ENCODE results near the gene STRN. TPM values are rescaled to one million over a fixed set of nuclear protein-coding genes. Genes with fewer than 3 reads are reported as not detected.
A peak's percentile ranks its signal among the peaks of the same experiment; 100 is the strongest.

The STRN gene
- total RNA-seq, 1 donor from 2014 or later: 8.0 TPM

GRCh38 chr2:36963734-36964133 lies 2.6 kb downstream of the STRN start:
- DNase-seq (ENCODE audit: low read depth): no peak
- no peak for TF ChIP-seq CTCF (conservative IDR thresholded peaks at IDR 0.05; ENCODE audit: low read depth, low read length)
- no peak overlapping the region for H3K4me3 ChIP-seq (ENCODE audit: low read depth, low read length)

GRCh38 chr2:36963106-36963505 lies 3.2 kb downstream of the STRN start:
- no peak overlapping the region for H3K4me3 ChIP-seq (ENCODE audit: low read depth, low read length)
- DNase-seq (ENCODE audit: low read depth): no peak
- no peak for TF ChIP-seq CTCF (conservative IDR thresholded peaks at IDR 0.05; ENCODE audit: low read depth, low read length)

GRCh38 chr2:36960773-36961172 lies 5.6 kb downstream of the STRN start:
- no peak for DNase-seq (ENCODE audit: low read depth)
- no peak overlapping the region for H3K4me3 ChIP-seq (ENCODE audit: low read depth, low read length)
- no peak for TF ChIP-seq CTCF (conservative IDR thresholded peaks at IDR 0.05; ENCODE audit: low read depth, low read length)

- no peak for TF ChIP-seq CTCF (conservative IDR thresholded peaks at IDR 0.05; ENCODE audit: low read depth, low read length)
- no peak for DNase-seq (ENCODE audit: low read depth)
- no peak overlapping the region for H3K4me3 ChIP-seq (ENCODE audit: low read depth, low read length)
Observed at GRCh38 chr2:36960005-36960675, 6.2 kb downstream of the STRN start.

- TF ChIP-seq CTCF (conservative IDR thresholded peaks at IDR 0.05; ENCODE audit: low read depth, low read length): no peak
- no peak overlapping the region for H3K4me3 ChIP-seq (ENCODE audit: low read depth, low read length)
- no peak for DNase-seq (ENCODE audit: low read depth)
Observed at GRCh38 chr2:36954977-36955607, 11.2 kb downstream of the STRN start.

- H3K4me3 ChIP-seq (ENCODE audit: low read depth, low read length): no peak overlapping the region
- no peak for TF ChIP-seq CTCF (conservative IDR thresholded peaks at IDR 0.05; ENCODE audit: low read depth, low read length)
- peak; percentile 30 for DNase-seq (ENCODE audit: low read depth)
Observed at GRCh38 chr2:36952748-36953197, 13.6 kb downstream of the STRN start.

- no peak for DNase-seq (ENCODE audit: low read depth)
- TF ChIP-seq CTCF (conservative IDR thresholded peaks at IDR 0.05; ENCODE audit: low read depth, low read length): no peak
Observed at GRCh38 chr2:36951574-36951973, 14.8 kb downstream of the STRN start.

More at GRCh38 chr2:36951574-36951973, 14.8 kb downstream of the STRN start:
- no peak overlapping the region for H3K4me3 ChIP-seq (ENCODE audit: low read depth, low read length)

Measured in epithelial cell of proximal tubule (primary cell).